ENCODE results near the gene PITX1.
"Not testable (repeated sequence)": the region's sequence is repeated elsewhere in the genome, so short reads cannot be mapped to it uniquely, and the experiment has no call there.

Gene PITX1

DNA sequence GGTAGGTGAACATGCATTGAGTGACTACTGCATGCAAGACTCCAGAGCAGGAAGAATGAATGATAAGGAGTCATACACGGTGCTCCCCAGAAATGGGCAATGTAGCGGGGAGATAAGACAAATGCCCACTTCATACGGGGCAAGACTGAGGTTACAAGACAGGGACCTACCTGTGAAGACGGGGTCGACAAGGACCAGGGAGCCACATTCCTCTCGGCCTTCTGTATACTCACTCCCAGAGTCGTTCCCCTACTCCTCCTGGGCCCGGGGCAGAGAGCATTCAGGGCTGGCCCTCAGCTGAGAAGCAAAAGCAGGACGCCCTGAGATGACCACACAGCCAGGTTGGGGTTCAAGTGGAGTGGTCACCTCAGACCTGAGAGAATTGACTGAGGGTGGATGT lies 26.7 kb downstream of the PITX1 start:
- no CpG with 5 or more reads among the region's 9 CpGs for WGBS, 2 donors (ENCODE audit: extremely low coverage in 2 of 2, insufficient read length in 2 of 2, insufficient replicate concordance in 1 of 2)
- H3K9ac ChIP-seq (ENCODE audit: low read depth, low read length, poor library complexity), result no peak overlapping the region
- H2AFZ ChIP-seq (ENCODE audit: low read length), result no peak overlapping the region
- no peaks in the 10 kb centered on the region for H3K36me3 ChIP-seq (replicated peaks in 1 of 2; ENCODE audit: control insufficient read depth in 2 of 2, insufficient read depth in 2 of 2, low read length in 2 of 2)
- H3K18ac ChIP-seq (ENCODE audit: low read length), result no peak overlapping the region
- no peak overlapping the region for H3K4me3 ChIP-seq (ENCODE audit: low read length in 2 of 2)
- H3K27me3 ChIP-seq (ENCODE audit: control insufficient read depth in 3 of 3, insufficient read depth in 3 of 3, low read depth in 1 of 3, low read length in 3 of 3), result peaks cover 0 to 9% (median 0%) of the 10 kb centered on the region in 3 experiments
- no peak overlapping the region for H2BK120ac ChIP-seq (ENCODE audit: low read depth, low read length)
- no peak overlapping the region for H2BK5ac ChIP-seq (ENCODE audit: low read length)
- H2BK12ac ChIP-seq (ENCODE audit: low read length), result no peak overlapping the region
- no peaks in the 10 kb centered on the region for H3K4me1 ChIP-seq (ENCODE audit: control insufficient read depth in 2 of 2, insufficient read depth in 1 of 2, low read depth in 1 of 2, low read length in 2 of 2)
- no peak overlapping the region for H4K91ac ChIP-seq (ENCODE audit: low read depth, low read length, poor library complexity)
- H3K27ac ChIP-seq (replicated peaks; ENCODE audit: low read length), result no peak overlapping the region
- H3K23ac ChIP-seq (ENCODE audit: low read depth, low read length, poor library complexity), result no peak overlapping the region
- no peak overlapping the region for H2AK5ac ChIP-seq (ENCODE audit: low read depth, low read length)
- DNase-seq (ENCODE audit: low spot score), result no peak
- no peaks in the 10 kb centered on the region for H3K79me1 ChIP-seq (ENCODE audit: low read depth, low read length)
- no peak overlapping the region for H4K8ac ChIP-seq (ENCODE audit: low read depth, low read length)
- no peak overlapping the region for H2BK15ac ChIP-seq (ENCODE audit: low read length)
- no peaks in the 10 kb centered on the region for H3K9me3 ChIP-seq (replicated peaks in 1 of 2; ENCODE audit: control insufficient read depth in 2 of 2, insufficient read depth in 1 of 2, low read depth in 1 of 2, low read length in 2 of 2)
- no peak overlapping the region for H3K14ac ChIP-seq (ENCODE audit: low read length)
- no peak overlapping the region for H3K4me2 ChIP-seq (ENCODE audit: insufficient read depth, low read length, poor library complexity, severe bottlenecking)
- no peak overlapping the region for H3K4ac ChIP-seq (ENCODE audit: low read length)

DNA sequence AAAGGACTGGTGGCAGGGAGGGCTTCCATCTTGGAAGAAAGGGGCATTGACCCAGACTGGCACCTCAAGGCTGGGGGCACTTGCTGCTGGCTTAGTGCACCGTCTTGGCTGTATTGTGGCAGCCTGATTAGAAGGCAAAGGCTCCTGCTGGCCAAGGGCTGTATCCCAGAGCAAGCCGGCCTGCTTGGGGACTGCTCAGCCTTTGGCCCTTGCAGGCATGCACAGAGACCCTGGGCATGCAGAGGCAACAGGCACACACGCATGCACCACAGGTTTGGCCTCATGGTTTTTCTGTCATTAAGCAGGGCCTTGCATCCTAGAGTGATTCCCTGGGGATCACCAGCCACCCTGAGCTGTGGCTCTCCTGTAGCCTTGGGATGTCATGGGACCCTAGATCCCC lies 29.0 kb downstream of the PITX1 start:
- Histone ChIP-seq H3K4me1 (ENCODE audit: control insufficient read depth in 2 of 2, insufficient read depth in 1 of 2, low read depth in 1 of 2, low read length in 2 of 2) (no peaks in the 10 kb centered on the region), H3K36me3 (replicated peaks in 1 of 2; ENCODE audit: control insufficient read depth in 2 of 2, insufficient read depth in 2 of 2, low read length in 2 of 2) (no peaks in the 10 kb centered on the region), H2BK12ac (ENCODE audit: low read length) (no peak overlapping the region), H4K91ac (ENCODE audit: low read depth, low read length, poor library complexity) (no peak overlapping the region), H3K14ac (ENCODE audit: low read length) (no peak overlapping the region), H3K4ac (ENCODE audit: low read length) (no peak overlapping the region), H3K18ac (ENCODE audit: low read length) (no peak overlapping the region), H2BK120ac (ENCODE audit: low read depth, low read length) (no peak overlapping the region), H3K27ac (replicated peaks; ENCODE audit: low read length) (no peak overlapping the region), H3K9me3 (replicated peaks in 1 of 2; ENCODE audit: control insufficient read depth in 2 of 2, insufficient read depth in 1 of 2, low read depth in 1 of 2, low read length in 2 of 2) (no peaks in the 10 kb centered on the region), H3K9ac (ENCODE audit: low read depth, low read length, poor library complexity) (no peak overlapping the region), H2AFZ (ENCODE audit: low read length) (no peak overlapping the region), H2AK5ac (ENCODE audit: low read depth, low read length) (no peak overlapping the region), H2BK5ac (ENCODE audit: low read length) (no peak overlapping the region), H3K23ac (ENCODE audit: low read depth, low read length, poor library complexity) (no peak overlapping the region), H2BK15ac (ENCODE audit: low read length) (no peak overlapping the region), H3K27me3 (ENCODE audit: control insufficient read depth in 3 of 3, insufficient read depth in 3 of 3, low read depth in 1 of 3, low read length in 3 of 3) (peaks cover 0 to 9% (median 0%) of the 10 kb centered on the region in 3 experiments), H3K4me3 (ENCODE audit: low read length in 2 of 2) (no peak overlapping the region), H3K4me2 (ENCODE audit: insufficient read depth, low read length, poor library complexity, severe bottlenecking) (no peak overlapping the region), H4K8ac (ENCODE audit: low read depth, low read length) (no peak overlapping the region), H3K79me1 (ENCODE audit: low read depth, low read length) (no peaks in the 10 kb centered on the region)
- DNase-seq (ENCODE audit: low spot score), result no peak
- no CpG with 5 or more reads among the region's 3 CpGs for WGBS, 2 donors (ENCODE audit: extremely low coverage in 2 of 2, insufficient read length in 2 of 2, insufficient replicate concordance in 1 of 2)

DNA sequence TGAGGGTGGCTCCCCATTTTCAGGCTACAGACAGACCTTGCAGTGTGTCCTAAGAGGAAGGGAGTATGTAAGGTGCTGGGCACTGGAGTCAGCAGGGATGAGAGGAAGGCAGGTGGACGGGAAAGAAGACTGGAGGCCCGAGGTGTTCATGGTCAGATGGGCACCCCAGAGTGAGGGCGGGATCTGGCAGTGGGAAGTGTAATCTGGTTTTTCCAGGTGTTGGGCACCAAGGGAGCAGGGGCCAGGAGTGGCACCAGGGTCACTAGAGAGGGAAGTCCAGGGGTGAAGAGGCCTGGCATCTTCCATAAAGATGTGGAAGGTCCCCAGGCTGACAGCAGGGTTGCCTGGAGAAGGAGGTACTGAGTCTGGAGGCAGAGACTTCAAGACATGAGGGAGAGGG lies 29.7 kb downstream of the PITX1 start:
- no peak for DNase-seq (ENCODE audit: low spot score)
- Histone ChIP-seq H2BK5ac (ENCODE audit: low read length) (no peak overlapping the region), H3K23ac (ENCODE audit: low read depth, low read length, poor library complexity) (no peak overlapping the region), H2BK120ac (ENCODE audit: low read depth, low read length) (no peak overlapping the region), H3K27me3 (ENCODE audit: control insufficient read depth in 3 of 3, insufficient read depth in 3 of 3, low read depth in 1 of 3, low read length in 3 of 3) (peaks cover 0 to 9% (median 0%) of the 10 kb centered on the region in 3 experiments), H4K91ac (ENCODE audit: low read depth, low read length, poor library complexity) (no peak overlapping the region), H3K4ac (ENCODE audit: low read length) (no peak overlapping the region), H4K8ac (ENCODE audit: low read depth, low read length) (no peak overlapping the region), H3K4me1 (ENCODE audit: control insufficient read depth in 2 of 2, insufficient read depth in 1 of 2, low read depth in 1 of 2, low read length in 2 of 2) (no peaks in the 10 kb centered on the region), H3K9ac (ENCODE audit: low read depth, low read length, poor library complexity) (no peak overlapping the region), H2AK5ac (ENCODE audit: low read depth, low read length) (no peak overlapping the region), H3K9me3 (replicated peaks in 1 of 2; ENCODE audit: control insufficient read depth in 2 of 2, insufficient read depth in 1 of 2, low read depth in 1 of 2, low read length in 2 of 2) (no peaks in the 10 kb centered on the region), H3K79me1 (ENCODE audit: low read depth, low read length) (no peaks in the 10 kb centered on the region), H2AFZ (ENCODE audit: low read length) (no peak overlapping the region), H3K14ac (ENCODE audit: low read length) (no peak overlapping the region), H2BK12ac (ENCODE audit: low read length) (no peak overlapping the region), H3K4me2 (ENCODE audit: insufficient read depth, low read length, poor library complexity, severe bottlenecking) (no peak overlapping the region), H3K4me3 (ENCODE audit: low read length in 2 of 2) (no peak overlapping the region), H3K27ac (replicated peaks; ENCODE audit: low read length) (no peak overlapping the region), H2BK15ac (ENCODE audit: low read length) (no peak overlapping the region), H3K18ac (ENCODE audit: low read length) (no peak overlapping the region), H3K36me3 (replicated peaks in 1 of 2; ENCODE audit: control insufficient read depth in 2 of 2, insufficient read depth in 2 of 2, low read length in 2 of 2) (no peaks in the 10 kb centered on the region)
- no CpG with 5 or more reads among the region's 3 CpGs for WGBS, 2 donors (ENCODE audit: extremely low coverage in 2 of 2, insufficient read length in 2 of 2, insufficient replicate concordance in 1 of 2)

DNA sequence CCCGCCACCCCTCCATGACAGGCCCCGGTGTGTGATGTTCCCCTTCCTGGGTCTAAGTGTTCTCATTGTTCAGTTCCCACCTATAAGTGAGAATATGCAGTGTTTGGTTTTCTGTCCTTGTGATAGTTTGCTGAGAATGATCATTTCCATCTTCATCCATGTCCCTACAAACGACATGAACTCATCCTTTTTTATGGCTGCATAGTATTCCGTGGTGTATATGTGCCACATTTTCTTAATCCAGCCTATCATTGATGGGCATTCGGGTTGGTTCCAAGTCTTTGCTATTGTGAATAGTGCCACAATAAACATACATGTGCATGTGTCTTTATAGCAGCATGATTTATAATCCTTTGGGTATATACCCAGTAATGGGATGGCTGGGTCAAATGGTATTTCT lies 36.0 kb downstream of the PITX1 start:
- WGBS, 2 donors (ENCODE audit: extremely low coverage in 2 of 2, insufficient read length in 2 of 2, insufficient replicate concordance in 1 of 2), result no CpG with 5 or more reads among the region's 5 CpGs
- H2BK15ac ChIP-seq (ENCODE audit: low read length); DNase-seq (ENCODE audit: low spot score); H3K23ac ChIP-seq (ENCODE audit: low read depth, low read length, poor library complexity); H3K36me3 ChIP-seq (replicated peaks in 1 of 2; ENCODE audit: control insufficient read depth in 2 of 2, insufficient read depth in 2 of 2, low read length in 2 of 2); H2BK12ac ChIP-seq (ENCODE audit: low read length); H3K27me3 ChIP-seq (ENCODE audit: control insufficient read depth in 3 of 3, insufficient read depth in 3 of 3, low read depth in 1 of 3, low read length in 3 of 3); H3K79me1 ChIP-seq (ENCODE audit: low read depth, low read length); H2BK120ac ChIP-seq (ENCODE audit: low read depth, low read length); H3K4me3 ChIP-seq (ENCODE audit: low read length in 2 of 2); H3K9me3 ChIP-seq (replicated peaks in 1 of 2; ENCODE audit: control insufficient read depth in 2 of 2, insufficient read depth in 1 of 2, low read depth in 1 of 2, low read length in 2 of 2); H2AK5ac ChIP-seq (ENCODE audit: low read depth, low read length); H3K18ac ChIP-seq (ENCODE audit: low read length); H3K4me1 ChIP-seq (ENCODE audit: control insufficient read depth in 2 of 2, insufficient read depth in 1 of 2, low read depth in 1 of 2, low read length in 2 of 2); H4K8ac ChIP-seq (ENCODE audit: low read depth, low read length); H3K4ac ChIP-seq (ENCODE audit: low read length); H3K14ac ChIP-seq (ENCODE audit: low read length); H3K27ac ChIP-seq (replicated peaks; ENCODE audit: low read length); H2AFZ ChIP-seq (ENCODE audit: low read length); H3K4me2 ChIP-seq (ENCODE audit: insufficient read depth, low read length, poor library complexity, severe bottlenecking); H4K91ac ChIP-seq (ENCODE audit: low read depth, low read length, poor library complexity); H2BK5ac ChIP-seq (ENCODE audit: low read length); H3K9ac ChIP-seq (ENCODE audit: low read depth, low read length, poor library complexity): not testable (repeated sequence)

Measured in neuronal stem cell (in vitro differentiated cells).